CD8-positive, alpha-beta memory T cell (primary cell): ENCODE data around the gene MRPS5. TPM values are rescaled to one million over a fixed set of nuclear protein-coding genes. Genes with fewer than 3 reads are reported as not detected.
A peak's percentile ranks its signal among the peaks of the same experiment; 100 is the strongest.

ENCODE experiments used
- CTCF ChIA-PET: fragments of 350-600 bp; sonication (Branson Sonifier 250); formaldehyde crosslinking; loops from one replicate; lab custom pipeline; 2021; ENCODE audit warnings: antibody characterized with exemption; lab: Charles Lee
- POLR2A ChIA-PET: fragments of 350-600 bp; sonication (Branson Sonifier 250); formaldehyde crosslinking; loops from one replicate; lab custom pipeline; 2021; ENCODE audit warnings: antibody characterized with exemption; lab: Charles Lee
- DNase-seq, 5 donors: peaks; one replicate each; pipeline versions ENCODE4 v3.0.0 to v3.0.0-alpha.2; 2020 to 2022; ENCODE audit warnings: mixed read lengths in 1 of 5
- H3K27ac ChIP-seq: one replicate; pipeline ENCODE4 v1.7.0; 2013; ENCODE audit warnings: low read depth, mild to moderate bottlenecking, low read length, moderate library complexity
- H3K27me3 ChIP-seq: 2 replicates; pipeline ENCODE4 v1.7.0; 2013; ENCODE audit warnings: low read length, mild to moderate bottlenecking; ENCODE audit not compliant: insufficient read depth, poor library complexity, severe bottlenecking
- H3K36me3 ChIP-seq: 2 replicates; pipeline ENCODE4 v1.7.0; 2013; ENCODE audit warnings: mild to moderate bottlenecking, low read length, moderate library complexity; ENCODE audit not compliant: insufficient read depth
- H3K4me1 ChIP-seq: 2 replicates; pipeline ENCODE4 v1.7.0; 2013; ENCODE audit warnings: mild to moderate bottlenecking, low read length, moderate library complexity; ENCODE audit not compliant: insufficient read depth
- H3K4me3 ChIP-seq: 2 replicates; pipeline ENCODE4 v1.7.0; 2013; ENCODE audit warnings: mild to moderate bottlenecking, low read length
- H3K9me3 ChIP-seq: 2 replicates; pipeline ENCODE4 v1.7.0; 2013; ENCODE audit warnings: mild to moderate bottlenecking, low read length
- H3K27ac Mint-ChIP-seq, 8 donors: one replicate each; pipeline ENCODE4 v1.8.0; 2020 to 2021; ENCODE audit warnings: mixed read lengths in 8 of 8, mild to moderate bottlenecking in 6 of 8, inconsistent platforms in 3 of 8, moderate library complexity in 3 of 8
- H3K27me3 Mint-ChIP-seq, 2 donors: one replicate each; pipeline ENCODE4 v1.8.0; 2020 to 2021; ENCODE audit warnings: mixed read lengths in 2 of 2, mild to moderate bottlenecking in 1 of 2, moderate library complexity in 1 of 2
- H3K36me3 Mint-ChIP-seq, 3 donors: one replicate each; pipeline ENCODE4 v1.8.0; 2020 to 2021; ENCODE audit warnings: mixed read lengths in 3 of 3, inconsistent platforms in 1 of 3, mild to moderate bottlenecking in 1 of 3
- H3K4me1 Mint-ChIP-seq, 3 donors: one replicate each; pipeline ENCODE4 v1.8.0; 2020 to 2021; ENCODE audit warnings: mixed read lengths in 3 of 3, inconsistent platforms in 1 of 3, mild to moderate bottlenecking in 1 of 3
- H3K4me3 Mint-ChIP-seq, 7 donors: one replicate each; pipeline ENCODE4 v1.8.0; 2020 to 2021; ENCODE audit warnings: mixed read lengths in 7 of 7, mild to moderate bottlenecking in 6 of 7, moderate library complexity in 4 of 7, inconsistent platforms in 2 of 7
- H3K9me3 Mint-ChIP-seq, 5 donors: one replicate each; pipeline ENCODE4 v1.8.0; 2020 to 2022; ENCODE audit warnings: mixed read lengths in 5 of 5, mild to moderate bottlenecking in 3 of 5, moderate library complexity in 2 of 5, inconsistent platforms in 1 of 5
- polyA plus RNA-seq: library from polyadenylated mRNA; unstranded; fragments of 300-500 nt; fragmentation: Illumina TruSeq; gene quantifications from one replicate; pipeline ENCODE4 v1.2.3, GENCODE V29; 2021
- total RNA-seq, 2 experiments: library from RNA; stranded (reverse); gene quantifications; one replicate each; pipeline ENCODE4 v1.2.3, GENCODE V29; 2021

MRPS5 gene
- total and polyA plus RNA-seq, 3 experiments from 2014 or later, result 45.8 to 75.9 (median 69.0) TPM

DNA sequence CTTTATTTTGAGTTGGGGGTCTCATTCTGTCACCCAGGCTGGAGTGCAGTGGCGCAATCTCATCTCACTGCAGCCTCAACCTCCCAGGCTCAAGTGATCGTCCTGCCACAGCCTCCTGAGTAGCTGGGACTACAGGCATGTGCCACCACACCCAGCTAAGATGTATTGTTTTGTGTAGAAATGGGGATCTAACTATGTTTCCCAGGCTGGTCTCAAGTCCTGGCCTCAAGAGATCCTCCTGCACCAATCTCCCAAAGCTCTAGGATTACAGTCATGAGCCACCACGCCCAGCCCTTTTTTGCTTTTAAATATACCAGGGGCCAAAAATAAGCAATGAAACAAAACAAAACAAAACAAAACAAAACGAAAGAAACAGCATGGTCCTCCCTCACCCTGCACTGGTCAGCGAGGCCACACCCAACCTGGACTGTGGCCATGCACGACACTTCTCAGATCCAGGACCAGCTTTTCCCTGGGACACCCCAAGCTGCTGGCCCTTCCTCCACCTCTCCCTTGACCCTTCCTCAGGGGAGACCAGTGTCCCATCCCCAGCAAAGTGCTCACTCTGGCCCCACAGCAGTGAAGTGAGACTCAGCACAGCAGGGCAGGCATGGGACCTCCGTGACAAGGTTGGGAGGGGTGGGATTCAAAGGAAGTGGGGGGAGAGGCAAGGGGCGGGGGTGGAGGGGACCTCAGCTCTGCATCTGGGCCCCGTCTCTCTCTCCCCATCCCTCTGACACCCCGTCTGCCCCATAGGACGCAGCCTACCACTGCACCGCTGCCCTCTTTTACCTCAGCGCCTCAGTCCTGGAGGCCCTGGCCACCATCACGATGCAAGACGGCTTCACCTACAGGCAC is 72.6 kb downstream of the MRPS5 start:
- H3K27me3 ChIP-seq, result no peaks in the 10 kb centered on the region
- no peak for DNase-seq
- no peak overlapping the region for H3K4me3 Mint-ChIP-seq
- H3K4me3 ChIP-seq, result no peak overlapping the region
- H3K27ac ChIP-seq, result no peak overlapping the region
- H3K27ac Mint-ChIP-seq, result no peak overlapping the region
- H3K36me3 ChIP-seq, result no peaks in the 10 kb centered on the region
- peaks cover 0 to 11% of the 10 kb centered on the region in 2 donors for H3K27me3 Mint-ChIP-seq
- H3K36me3 Mint-ChIP-seq, result peaks cover 0 to 28% (median 4%) of the 10 kb centered on the region in 3 donors
- H3K4me1 ChIP-seq, result peaks cover 44% of the 10 kb centered on the region
- POLR2A ChIA-PET, result no interaction called here
- CTCF ChIA-PET, result interaction anchor here (0.8 to 0.9 kb wide), 2 partner anchors 26 to 69 kb away, joined by 3 read pairs; no protein-coding TSS in a partner anchor
- H3K9me3 ChIP-seq, result no peaks in the 10 kb centered on the region
- H3K9me3 Mint-ChIP-seq, result peaks cover 0 to 2% (median 0%) of the 10 kb centered on the region in 5 donors
- peaks cover 9 to 38% (median 23%) of the 10 kb centered on the region in 3 donors for H3K4me1 Mint-ChIP-seq

DNA sequence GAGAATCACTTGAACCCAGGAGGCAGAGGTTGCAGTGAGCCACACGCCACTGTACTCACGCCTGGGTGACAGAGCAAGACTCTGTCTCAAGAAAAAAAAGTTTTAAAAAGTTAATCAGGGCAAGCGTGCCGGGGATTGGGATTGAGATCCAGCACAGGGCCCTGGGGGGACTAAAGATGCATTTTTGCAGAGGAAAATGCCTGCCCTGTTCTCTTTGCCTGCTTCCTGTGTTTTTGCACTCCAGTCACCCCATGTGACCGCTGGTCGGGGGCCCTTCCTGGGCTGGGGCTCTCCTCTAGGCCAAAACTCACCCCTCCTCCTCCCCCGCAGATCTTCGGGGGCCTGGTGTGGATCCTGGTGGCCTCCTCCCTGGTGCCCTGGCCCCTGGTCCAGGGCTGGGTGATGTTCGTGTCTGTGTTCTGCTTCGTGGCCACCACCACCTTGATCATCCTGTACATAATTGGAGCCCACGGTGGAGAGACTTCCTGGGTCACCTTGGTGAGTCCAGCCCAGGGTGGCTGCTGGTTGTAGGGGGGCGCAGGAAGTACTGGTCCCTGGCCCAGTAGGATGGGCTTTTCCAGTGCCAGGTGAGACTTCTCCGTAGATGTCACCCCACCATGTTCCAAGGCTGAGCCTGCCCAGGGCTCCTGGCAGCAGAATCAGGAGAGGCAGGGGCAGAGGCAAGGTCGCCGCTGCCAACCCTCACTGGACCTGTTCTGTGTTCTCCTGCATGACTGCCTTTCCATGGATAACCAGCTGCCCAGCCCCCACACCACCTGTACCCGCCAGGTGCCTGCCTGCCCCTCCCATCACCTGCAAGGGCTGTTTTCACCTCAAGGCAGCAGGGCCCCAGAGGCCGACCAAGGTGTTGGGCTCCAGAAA is 73.7 kb downstream of the MRPS5 start:
- peaks cover 0 to 27% (median 2%) of the 10 kb centered on the region in 3 donors for H3K36me3 Mint-ChIP-seq
- H3K4me1 ChIP-seq, result peaks cover 39% of the 10 kb centered on the region
- H3K36me3 ChIP-seq, result no peaks in the 10 kb centered on the region
- H3K9me3 ChIP-seq, result no peaks in the 10 kb centered on the region
- peaks cover 5 to 31% (median 11%) of the 10 kb centered on the region in 3 donors for H3K4me1 Mint-ChIP-seq
- POLR2A ChIA-PET, result no interaction called here
- peaks cover 0 to 15% of the 10 kb centered on the region in 2 donors for H3K27me3 Mint-ChIP-seq
- H3K9me3 Mint-ChIP-seq, result peaks cover 0 to 2% (median 0%) of the 10 kb centered on the region in 5 donors
- no peak overlapping the region for H3K27ac ChIP-seq
- no peak overlapping the region for H3K4me3 ChIP-seq
- no peak overlapping the region for H3K4me3 Mint-ChIP-seq
- no peaks in the 10 kb centered on the region for H3K27me3 ChIP-seq
- no peak overlapping the region for H3K27ac Mint-ChIP-seq
- DNase-seq, result no peak
- CTCF ChIA-PET, result interaction anchor here (0.8 to 0.9 kb wide), 2 partner anchors 25 to 70 kb away, joined by 3 read pairs; no protein-coding TSS in a partner anchor

DNA sequence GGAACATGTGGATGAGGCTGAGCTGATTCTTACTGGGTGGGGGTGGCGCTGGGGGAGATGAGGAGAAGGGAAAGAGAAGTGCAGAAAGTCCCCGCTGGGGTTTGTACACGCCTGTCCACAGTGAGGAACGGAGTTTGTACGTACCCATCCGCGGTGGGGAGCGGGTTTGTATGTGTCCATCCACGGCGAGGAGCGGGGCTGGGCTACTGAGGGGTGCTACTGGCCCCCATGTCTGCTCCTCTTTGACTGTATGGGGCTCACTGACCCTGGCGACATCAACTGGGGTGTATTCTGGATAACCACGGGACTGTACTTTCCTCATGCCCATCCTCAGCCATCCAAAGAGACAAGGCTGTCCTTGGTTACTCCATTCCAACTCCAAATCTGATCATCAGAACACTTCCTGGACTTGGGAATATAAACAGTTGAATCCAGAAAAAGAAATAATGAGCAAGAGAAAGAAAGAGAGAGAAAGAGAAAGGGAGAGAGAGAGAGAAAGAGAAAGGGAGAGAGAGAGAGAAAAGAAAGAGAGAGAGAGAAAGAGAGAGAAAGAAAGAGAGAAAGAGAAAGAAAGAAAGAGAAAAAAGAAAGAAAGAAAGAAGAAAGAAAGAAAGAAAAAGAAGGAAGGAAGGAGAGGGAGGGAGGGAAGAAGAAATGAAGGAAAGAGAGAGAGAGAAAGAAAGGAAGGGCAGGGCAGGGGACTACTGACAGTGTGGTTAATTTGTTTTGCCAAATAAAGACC is 75.1 kb downstream of the MRPS5 start:
- Mint-ChIP-seq H3K4me1 (peaks cover 7 to 37% (median 13%) of the 10 kb centered on the region in 3 donors), H3K4me3 (no peak overlapping the region), H3K36me3 (peaks cover 0 to 22% (median 2%) of the 10 kb centered on the region in 3 donors), H3K9me3 (peaks cover 0 to 2% (median 0%) of the 10 kb centered on the region in 5 donors), H3K27ac (peak overlapping the region in 1 of 8 donors; percentile 76), H3K27me3 (peaks cover 0 to 20% of the 10 kb centered on the region in 2 donors)
- ChIA-PET CTCF (no interaction called here), POLR2A (no interaction called here)
- Histone ChIP-seq H3K9me3 (no peaks in the 10 kb centered on the region), H3K27ac (no peak overlapping the region), H3K4me1 (peaks cover 50% of the 10 kb centered on the region), H3K4me3 (no peak overlapping the region), H3K27me3 (no peaks in the 10 kb centered on the region), H3K36me3 (no peaks in the 10 kb centered on the region)
- no peak for DNase-seq

DNA sequence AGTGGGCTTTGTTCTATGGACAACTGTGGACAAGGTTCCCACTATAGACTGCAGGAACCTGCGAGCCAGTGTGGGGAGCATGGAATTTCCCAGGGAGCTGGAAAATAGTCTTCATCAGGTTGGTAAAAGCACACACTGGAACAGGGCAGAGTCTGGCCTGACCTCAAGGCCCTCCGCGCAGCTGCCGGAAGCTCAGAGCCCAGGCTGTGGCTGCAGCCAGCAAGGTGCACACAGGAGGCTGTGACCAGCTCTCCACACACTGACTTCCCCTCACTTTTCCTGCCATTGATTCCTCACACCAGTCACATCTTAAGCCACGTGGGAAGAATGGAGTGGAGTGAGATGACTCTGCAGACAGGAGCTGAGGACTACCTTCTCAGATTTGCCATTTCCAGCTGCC is 77.0 kb downstream of the MRPS5 start:
- H3K36me3 ChIP-seq, result no peaks in the 10 kb centered on the region
- peaks cover 40% of the 10 kb centered on the region for H3K4me1 ChIP-seq
- no peak for DNase-seq
- H3K9me3 ChIP-seq, result no peaks in the 10 kb centered on the region
- Mint-ChIP-seq H3K27me3 (peaks cover 0 to 12% of the 10 kb centered on the region in 2 donors), H3K27ac (peak overlapping the region in 1 of 8 donors; percentile 41), H3K4me1 (peaks cover 7 to 38% (median 14%) of the 10 kb centered on the region in 3 donors), H3K36me3 (peaks cover 0 to 7% (median 0%) of the 10 kb centered on the region in 3 donors), H3K9me3 (peaks cover 0 to 2% (median 0%) of the 10 kb centered on the region in 5 donors), H3K4me3 (no peak overlapping the region)
- no peak overlapping the region for H3K27ac ChIP-seq
- POLR2A ChIA-PET, result no interaction called here
- no peak overlapping the region for H3K4me3 ChIP-seq
- no peaks in the 10 kb centered on the region for H3K27me3 ChIP-seq
- CTCF ChIA-PET, result interaction anchor here (0.8 to 3.2 kb wide), 5 partner anchors 9 to 35 kb away, joined by 3 to 10 read pairs (median 5); no protein-coding TSS in a partner anchor

DNA sequence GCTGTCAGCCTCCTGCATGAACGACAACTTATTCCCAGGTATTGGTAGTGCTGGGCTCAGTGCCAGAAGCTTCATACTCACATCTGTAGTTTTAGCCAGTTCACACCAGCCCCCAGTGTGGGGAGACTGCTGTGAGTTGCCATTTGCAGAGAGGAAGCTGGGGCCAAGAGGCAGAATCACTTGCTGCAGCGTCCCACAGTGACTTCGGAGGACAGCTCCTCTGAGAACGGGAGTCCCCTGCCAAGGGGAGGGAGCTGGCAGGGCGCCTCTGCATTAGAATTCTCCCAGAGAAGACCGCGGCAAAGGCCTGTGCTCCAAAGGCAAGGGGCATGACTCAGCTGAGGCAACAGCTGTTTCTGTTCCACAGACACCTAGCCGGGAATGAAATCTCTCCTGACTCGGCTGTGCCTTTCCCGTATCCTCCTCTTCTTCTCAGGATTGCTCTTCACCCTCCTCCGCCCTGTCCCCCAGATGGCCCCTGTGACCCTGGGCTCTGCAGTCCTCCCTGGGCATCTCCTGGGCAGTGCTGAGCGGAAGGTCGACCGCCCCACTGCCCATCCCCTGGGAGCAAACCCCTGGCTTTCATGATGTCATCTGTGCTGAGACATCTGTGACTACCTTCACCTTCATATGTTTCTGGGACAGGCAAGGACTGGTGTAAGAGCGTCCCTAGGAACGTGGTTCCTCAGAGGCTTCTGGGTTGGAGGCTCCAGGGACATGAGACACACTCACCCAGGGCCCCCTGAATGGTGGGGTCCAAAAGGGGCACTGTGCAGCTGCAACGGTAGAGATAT is 78.1 kb downstream of the MRPS5 start:
- no peak for DNase-seq
- POLR2A ChIA-PET, result no interaction called here
- peaks cover 13 to 49% (median 24%) of the 10 kb centered on the region in 3 donors for H3K4me1 Mint-ChIP-seq
- no peak overlapping the region for H3K27ac ChIP-seq
- no peak overlapping the region for H3K4me3 ChIP-seq
- peak overlapping the region in 2 of 8 donors; percentile 6 to 72 for H3K27ac Mint-ChIP-seq
- H3K36me3 Mint-ChIP-seq, result peaks cover 0 to 4% (median 0%) of the 10 kb centered on the region in 3 donors
- no peaks in the 10 kb centered on the region for H3K36me3 ChIP-seq
- peaks cover 40% of the 10 kb centered on the region for H3K4me1 ChIP-seq
- H3K27me3 Mint-ChIP-seq, result peaks cover 0 to 12% of the 10 kb centered on the region in 2 donors
- H3K27me3 ChIP-seq, result no peaks in the 10 kb centered on the region
- peaks cover 0 to 2% (median 0%) of the 10 kb centered on the region in 5 donors for H3K9me3 Mint-ChIP-seq
- no peak overlapping the region for H3K4me3 Mint-ChIP-seq
- CTCF ChIA-PET, result interaction anchor here (1.1 to 3.2 kb wide), 6 partner anchors 12 to 36 kb away, joined by 4 to 10 read pairs (median 4); no protein-coding TSS in a partner anchor
- H3K9me3 ChIP-seq, result no peaks in the 10 kb centered on the region

DNA sequence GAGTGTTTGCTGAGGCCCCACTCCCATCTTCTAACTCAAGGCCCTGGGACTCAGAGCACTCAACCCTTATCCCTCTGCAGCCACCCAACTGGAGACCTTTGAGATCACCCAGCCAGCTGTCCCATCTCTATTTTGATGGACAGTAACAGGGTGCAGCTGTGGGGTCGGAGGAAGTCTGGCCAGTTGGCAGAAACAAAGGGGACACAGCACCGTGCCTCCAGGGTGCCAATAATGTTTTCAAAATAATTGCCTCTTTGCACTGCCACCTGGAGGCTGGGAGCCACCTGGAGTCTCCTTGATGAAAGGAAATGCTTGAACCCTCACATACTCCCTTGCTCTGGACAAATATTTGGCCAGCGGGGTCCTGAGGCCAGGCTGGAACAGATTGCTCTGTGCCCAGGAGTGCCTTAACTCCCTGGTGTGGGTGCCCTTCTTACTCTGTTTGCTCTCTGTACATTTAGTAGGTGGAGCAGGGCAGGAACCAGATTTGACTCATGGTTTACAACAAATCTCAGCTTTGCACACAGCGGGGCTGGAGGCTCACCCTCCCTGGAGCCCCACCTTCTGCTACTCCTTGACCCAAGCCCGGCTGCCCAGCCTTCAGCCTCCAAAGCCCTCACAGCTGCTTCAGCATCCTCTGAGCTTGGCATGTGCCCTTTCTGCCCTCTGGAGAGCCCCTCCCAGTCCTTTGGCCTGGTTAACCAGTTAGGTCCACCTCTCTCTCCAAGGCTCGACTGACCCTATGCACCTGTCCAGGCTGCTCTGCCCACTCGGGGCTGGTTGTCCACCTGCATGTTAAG is 78.9 kb downstream of the MRPS5 start:
- H3K27ac ChIP-seq, result no peak overlapping the region
- H3K9me3 Mint-ChIP-seq, result peaks cover 0 to 2% (median 0%) of the 10 kb centered on the region in 5 donors
- H3K27ac Mint-ChIP-seq, result peak overlapping the region in 1 of 8 donors; percentile 6

More for the DNA sequence above, 78.9 kb downstream of the MRPS5 start:
- H3K4me1 Mint-ChIP-seq, result peaks cover 13 to 57% (median 32%) of the 10 kb centered on the region in 3 donors
- no peaks in the 10 kb centered on the region for H3K9me3 ChIP-seq
- CTCF ChIA-PET, result interaction anchor here (1.1 to 3.2 kb wide), 4 partner anchors 11 to 37 kb away, joined by 4 to 10 read pairs (median 5); no protein-coding TSS in a partner anchor
- H3K36me3 Mint-ChIP-seq, result peaks cover 0 to 4% (median 1%) of the 10 kb centered on the region in 3 donors
- POLR2A ChIA-PET, result no interaction called here
- no peak for DNase-seq
- no peaks in the 10 kb centered on the region for H3K27me3 ChIP-seq
- H3K27me3 Mint-ChIP-seq, result peaks cover 0 to 12% of the 10 kb centered on the region in 2 donors
- peaks cover 42% of the 10 kb centered on the region for H3K4me1 ChIP-seq
- no peaks in the 10 kb centered on the region for H3K36me3 ChIP-seq
- no peak overlapping the region for H3K4me3 ChIP-seq
- H3K4me3 Mint-ChIP-seq, result no peak overlapping the region
